IPS-15b (cell line): ENCODE data around the gene NR2C2.

Source experiments
- H3K27me3 ChIP-seq: one replicate; pipeline ENCODE4 v1.6.1; 2013; ENCODE audit warnings: low read length; ENCODE audit not compliant: control insufficient read depth, insufficient read depth
- H3K36me3 ChIP-seq: one replicate; pipeline ENCODE4 v1.6.1; 2013; ENCODE audit warnings: low read length; ENCODE audit not compliant: control insufficient read depth, insufficient read depth
- H3K4me1 ChIP-seq: one replicate; pipeline ENCODE4 v1.6.1; 2013; ENCODE audit warnings: mild to moderate bottlenecking, low read length; ENCODE audit not compliant: control insufficient read depth, insufficient read depth
- H3K4me3 ChIP-seq: one replicate; pipeline ENCODE4 v1.5.1; 2013; ENCODE audit warnings: low read depth, low read length
- H3K9ac ChIP-seq: one replicate; pipeline ENCODE4 v1.6.1; 2013; ENCODE audit warnings: low read depth, mild to moderate bottlenecking, low read length
- H3K9me3 ChIP-seq: one replicate; pipeline ENCODE4 v1.6.1; 2013; ENCODE audit warnings: mild to moderate bottlenecking, low read length; ENCODE audit not compliant: control insufficient read depth, insufficient read depth

NR2C2 gene

DNA sequence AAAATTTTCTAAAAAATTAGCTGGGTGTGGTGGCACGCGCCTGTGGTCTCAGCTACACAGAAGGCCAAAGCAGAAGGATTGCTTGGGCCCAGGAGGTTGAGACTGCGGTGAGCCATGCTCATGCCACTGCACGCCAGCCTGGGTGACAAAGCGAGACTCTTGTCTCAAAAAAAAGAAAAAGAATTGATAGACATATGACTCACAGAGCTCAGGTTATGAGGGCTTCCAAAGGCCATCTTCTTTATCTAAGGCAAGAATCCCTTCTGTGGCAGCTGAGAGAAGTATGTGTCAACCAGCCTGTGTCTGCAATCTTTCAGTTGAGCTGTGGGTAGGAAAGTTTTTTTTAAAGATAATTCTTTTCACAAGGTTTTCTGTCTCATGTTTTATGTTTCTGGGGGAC, 63.8 kb downstream of the NR2C2 start:
- Histone ChIP-seq H3K27me3 (no peaks in the 10 kb centered on the region), H3K36me3 (peaks cover 16% of the 10 kb centered on the region), H3K4me1 (no peaks in the 10 kb centered on the region), H3K9ac (no peak overlapping the region), H3K4me3 (no peak overlapping the region), H3K9me3 (no peaks in the 10 kb centered on the region)

- Histone ChIP-seq H3K4me3 (no peak overlapping the region), H3K9me3 (no peaks in the 10 kb centered on the region), H3K27me3 (no peaks in the 10 kb centered on the region), H3K9ac (no peak overlapping the region), H3K4me1 (no peaks in the 10 kb centered on the region), H3K36me3 (peaks cover 16% of the 10 kb centered on the region)
Measured at GRCh38 chr3:15014606-15015328, 67.4 kb downstream of the NR2C2 start.

DNA sequence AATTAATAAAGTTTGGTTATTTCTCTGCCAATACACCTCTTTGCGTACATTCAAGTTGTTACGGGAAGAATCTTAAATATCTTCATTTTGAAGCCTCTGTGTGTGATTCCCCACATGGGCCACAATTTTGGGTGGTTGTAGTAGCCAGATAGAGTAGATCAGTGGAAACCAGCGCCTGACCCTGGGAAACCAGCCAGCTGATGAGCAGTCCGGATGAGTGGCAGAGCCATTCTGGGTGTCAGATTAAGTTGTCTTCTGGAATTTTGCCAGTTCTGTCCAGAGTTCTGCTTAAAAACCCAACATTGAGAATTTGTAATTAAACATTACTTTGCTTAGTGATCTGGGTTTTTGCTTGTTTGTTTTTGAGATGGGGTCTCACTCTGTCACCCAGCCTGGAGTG, 68.1 kb downstream of the NR2C2 start:
- Histone ChIP-seq H3K4me3 (no peak overlapping the region), H3K27me3 (no peaks in the 10 kb centered on the region), H3K9ac (no peak overlapping the region), H3K36me3 (peaks cover 22% of the 10 kb centered on the region), H3K9me3 (no peaks in the 10 kb centered on the region), H3K4me1 (no peaks in the 10 kb centered on the region)

DNA sequence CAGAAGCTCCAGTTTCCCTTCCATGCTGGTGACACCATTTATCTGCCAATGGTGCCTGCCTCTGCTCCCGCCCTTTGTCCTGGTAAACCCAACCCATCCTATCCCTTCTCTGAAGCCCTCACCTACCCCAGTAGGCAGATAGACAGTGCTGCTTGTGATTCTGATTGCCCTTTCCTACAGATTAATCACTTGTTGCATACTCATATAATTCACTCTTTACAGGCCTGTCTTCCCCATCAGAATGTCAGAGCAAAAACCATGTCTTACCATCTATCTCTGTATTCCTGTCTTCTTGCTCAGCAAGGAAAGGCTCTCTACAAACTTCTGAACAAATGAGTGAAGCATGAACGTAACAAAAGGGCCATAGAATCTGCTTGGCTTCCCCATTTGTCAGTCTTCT, 69.8 kb downstream of the NR2C2 start:
- peaks cover 35% of the 10 kb centered on the region for H3K36me3 ChIP-seq
- H3K9me3 ChIP-seq, result no peaks in the 10 kb centered on the region
- no peak overlapping the region for H3K9ac ChIP-seq
- H3K4me1 ChIP-seq, result no peaks in the 10 kb centered on the region
- H3K4me3 ChIP-seq, result no peak overlapping the region
- H3K27me3 ChIP-seq, result no peaks in the 10 kb centered on the region

DNA sequence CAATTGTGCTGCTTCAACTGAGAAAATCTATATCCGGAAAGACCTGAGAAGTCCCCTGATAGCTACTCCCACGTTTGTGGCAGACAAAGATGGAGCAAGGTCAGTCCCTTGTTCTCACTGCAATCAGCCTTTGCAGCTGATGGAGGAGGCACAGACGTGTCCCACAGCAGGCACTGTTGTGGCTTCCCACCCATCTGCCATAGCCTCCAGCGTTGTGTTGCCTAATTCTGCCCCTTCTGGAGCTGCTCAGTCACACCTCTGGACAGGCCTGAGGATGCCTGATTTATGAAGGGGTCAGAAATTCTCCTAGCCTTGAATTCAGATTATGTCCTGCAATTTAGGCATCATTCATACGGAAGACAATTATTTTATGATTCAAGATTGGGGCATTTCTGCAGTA, 75.9 kb downstream of the NR2C2 start:
- H3K9ac ChIP-seq, result no peak overlapping the region
- no peaks in the 10 kb centered on the region for H3K27me3 ChIP-seq
- H3K9me3 ChIP-seq, result no peaks in the 10 kb centered on the region
- no peak overlapping the region for H3K4me3 ChIP-seq
- peaks cover 52% of the 10 kb centered on the region for H3K36me3 ChIP-seq
- H3K4me1 ChIP-seq, result peaks cover 2% of the 10 kb centered on the region

DNA sequence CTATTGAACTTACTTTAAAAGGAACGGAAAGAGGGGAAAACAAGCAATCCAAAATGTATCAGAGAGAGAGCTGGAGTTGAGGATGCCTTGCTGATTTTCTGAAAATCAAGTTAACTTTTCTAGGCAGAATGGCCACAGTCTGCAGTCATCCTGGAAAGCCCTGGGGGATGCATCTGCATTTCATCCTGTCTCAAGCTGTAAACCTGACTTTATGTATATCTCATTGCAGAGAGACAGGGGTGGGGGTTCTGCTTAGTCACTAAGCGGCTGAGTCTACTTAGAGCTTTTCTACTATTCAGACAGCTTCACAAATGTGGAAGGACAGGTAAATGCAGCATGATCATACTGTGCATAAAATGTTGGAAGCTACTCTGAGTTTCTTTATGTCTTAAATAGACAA, 76.3 kb downstream of the NR2C2 start:
- Histone ChIP-seq H3K36me3 (peaks cover 52% of the 10 kb centered on the region), H3K4me3 (no peak overlapping the region), H3K9me3 (no peaks in the 10 kb centered on the region), H3K27me3 (no peaks in the 10 kb centered on the region), H3K9ac (no peak overlapping the region), H3K4me1 (peaks cover 2% of the 10 kb centered on the region)

- peaks cover 57% of the 10 kb centered on the region for H3K36me3 ChIP-seq
Measured at GRCh38 chr3:15029625-15030024, 82.2 kb downstream of the NR2C2 start.

DNA sequence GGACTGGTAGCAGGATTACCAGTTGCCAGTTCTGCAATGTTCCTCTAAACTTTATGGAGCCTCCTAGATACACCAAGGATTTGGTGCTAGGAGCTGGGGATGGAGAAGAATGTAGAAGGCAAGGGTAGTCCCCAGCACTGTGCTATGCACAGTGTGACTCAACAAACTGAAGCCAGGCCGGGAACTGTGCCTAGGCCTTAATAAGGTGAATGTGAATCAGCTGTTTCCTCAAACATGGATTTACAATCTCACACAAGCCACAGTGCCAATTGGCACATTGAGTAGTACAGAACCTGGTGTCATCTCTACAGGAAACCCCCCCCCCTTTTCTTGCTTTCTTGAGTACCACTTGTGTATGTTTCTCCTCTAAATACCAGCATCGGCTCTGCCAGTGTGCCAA, 85.3 kb downstream of the NR2C2 start:
- Histone ChIP-seq H3K9ac (no peak overlapping the region), H3K36me3 (peaks cover 55% of the 10 kb centered on the region), H3K9me3 (no peaks in the 10 kb centered on the region), H3K27me3 (no peaks in the 10 kb centered on the region), H3K4me3 (no peak overlapping the region), H3K4me1 (no peaks in the 10 kb centered on the region)

More at GRCh38 chr3:15029625-15030024, 82.2 kb downstream of the NR2C2 start:
- Histone ChIP-seq H3K9ac (no peak overlapping the region), H3K4me3 (no peak overlapping the region), H3K4me1 (peaks cover 2% of the 10 kb centered on the region), H3K27me3 (no peaks in the 10 kb centered on the region), H3K9me3 (no peaks in the 10 kb centered on the region)

DNA sequence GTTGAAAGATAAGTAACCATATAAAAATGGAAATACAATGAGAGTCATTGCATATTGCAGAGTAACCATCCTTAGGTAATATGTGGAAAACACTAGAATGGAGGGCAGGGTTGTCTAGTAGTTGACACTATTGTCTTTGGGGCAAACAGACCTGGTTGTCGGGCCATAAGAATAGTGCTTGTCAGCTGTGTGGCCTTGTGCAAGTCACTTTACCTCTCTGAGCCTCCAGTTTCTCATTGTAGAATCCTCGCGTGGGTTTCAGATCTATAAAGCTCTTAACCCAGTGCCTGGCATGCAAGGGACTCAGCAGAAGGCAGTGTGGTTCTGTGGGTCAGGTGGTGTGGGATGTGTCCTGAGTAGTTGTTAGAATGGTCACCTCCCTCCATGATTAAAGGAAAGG, 85.7 kb downstream of the NR2C2 start:
- Histone ChIP-seq H3K36me3 (peaks cover 56% of the 10 kb centered on the region), H3K27me3 (no peaks in the 10 kb centered on the region), H3K4me3 (no peak overlapping the region), H3K9ac (no peak overlapping the region), H3K4me1 (no peaks in the 10 kb centered on the region), H3K9me3 (no peaks in the 10 kb centered on the region)

- H3K36me3 ChIP-seq, result peaks cover 49% of the 10 kb centered on the region
Measured at GRCh38 chr3:15038306-15038705, 90.9 kb downstream of the NR2C2 start.

GRCh38 chr3:15040844-15041243, 93.5 kb downstream of the NR2C2 start:
- H3K4me3 ChIP-seq, result no peak overlapping the region
- H3K4me1 ChIP-seq, result no peaks in the 10 kb centered on the region
- H3K9me3 ChIP-seq, result no peaks in the 10 kb centered on the region
- no peak overlapping the region for H3K9ac ChIP-seq
- peaks cover 37% of the 10 kb centered on the region for H3K36me3 ChIP-seq
- H3K27me3 ChIP-seq, result no peaks in the 10 kb centered on the region

More at GRCh38 chr3:15038306-15038705, 90.9 kb downstream of the NR2C2 start:
- Histone ChIP-seq H3K27me3 (no peaks in the 10 kb centered on the region), H3K4me3 (no peak overlapping the region), H3K4me1 (no peaks in the 10 kb centered on the region), H3K9me3 (no peaks in the 10 kb centered on the region), H3K9ac (no peak overlapping the region)

DNA sequence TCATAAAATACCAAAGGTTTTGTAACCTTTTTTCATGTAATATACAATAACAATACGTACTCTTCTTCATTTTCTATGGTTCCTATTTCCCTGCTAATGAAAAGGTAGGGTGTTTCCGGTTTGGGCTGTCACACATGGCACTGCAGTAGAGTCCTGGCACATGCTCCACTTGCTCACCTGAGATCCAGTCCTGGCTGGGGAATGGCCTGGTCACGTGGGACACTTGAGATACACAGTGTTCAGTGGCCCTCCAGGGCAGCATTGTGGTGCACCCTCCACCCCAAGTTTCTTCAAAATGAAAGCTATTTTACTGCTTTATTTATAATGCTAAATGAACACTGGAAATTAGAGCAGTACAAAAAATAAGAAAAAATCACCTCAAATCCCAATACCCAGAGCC, 94.6 kb downstream of the NR2C2 start:
- Histone ChIP-seq H3K4me1 (no peaks in the 10 kb centered on the region), H3K4me3 (no peak overlapping the region), H3K9ac (no peak overlapping the region), H3K9me3 (no peaks in the 10 kb centered on the region), H3K36me3 (peaks cover 41% of the 10 kb centered on the region), H3K27me3 (no peaks in the 10 kb centered on the region)
